Vagina (tissue), 2 donors: Measurements from ENCODE around the gene SLC9A9. TPM values are rescaled to one million over a fixed set of nuclear protein-coding genes. Genes with fewer than 3 reads are reported as not detected.

ENCODE experiments used
- DNase-seq, 2 donors: peaks; one replicate each; pipeline ENCODE4 v3.0.0-alpha.2; 2017; ENCODE audit errors: extremely low spot score in 2 of 2
- H3K27ac ChIP-seq: fragments of 200-600 bp; sonication (generic); one replicate; pipeline ENCODE4 v1.5.1; 2019
- H3K27me3 ChIP-seq: fragments of 200-600 bp; sonication (generic); one replicate; pipeline ENCODE4 v1.5.1; 2019
- H3K36me3 ChIP-seq, 2 donors: fragments of 200-600 bp; sonication (generic); one replicate each; pipeline ENCODE4 v1.5.1; 2017 to 2019
- H3K4me1 ChIP-seq: fragments of 200-600 bp; sonication (generic); one replicate; pipeline ENCODE4 v1.5.1; 2019
- H3K4me3 ChIP-seq, 2 donors: fragments of 200-600 bp; sonication (generic); 1 replicate in 1 of 2; 2 replicates in 1 of 2; pipeline ENCODE4 v1.5.1; 2016 to 2019
- H3K9me3 ChIP-seq: fragments of 200-600 bp; sonication (generic); one replicate; pipeline ENCODE4 v1.5.1; 2019
- CTCF ChIP-seq, 3 experiments: fragments of 450-650 bp in 2 of 3; fragments of 200-600 bp in 1 of 3; sonication (generic) in 1 of 3; IDR thresholded peaks; one replicate each; pipeline ENCODE4 v1.5.1; 2017 to 2019; ENCODE audit warnings: antibody characterized with exemption in 3 of 3, mild to moderate bottlenecking in 2 of 3, moderate library complexity in 2 of 3
- POLR2A ChIP-seq, 2 donors: fragments of 450-650 bp; IDR thresholded peaks; one replicate each; pipeline ENCODE4 v1.6.1; 2017; ENCODE audit warnings: antibody characterized with exemption in 2 of 2, mild to moderate bottlenecking in 2 of 2, moderate library complexity in 2 of 2
- POLR2AphosphoS5 ChIP-seq, 2 donors: sonication (generic); formaldehyde crosslinking; IDR thresholded peaks; one replicate each; pipeline ENCODE4 v1.9.0; 2017; ENCODE audit warnings: antibody characterized with exemption in 2 of 2, mild to moderate bottlenecking in 2 of 2, low read depth in 1 of 2; ENCODE audit not compliant: insufficient read depth in 1 of 2
- intact Hi-C: fragments of 100-400 bp; cut with DNase I; formaldehyde crosslinking; loops from one replicate; pipeline ENCODE4 v1.15.1; 2023
- total RNA-seq: library from RNA; depleted of rRNA; stranded (reverse); fragments of >200 nt; gene quantifications from one replicate; pipeline ENCODE4 v1.2.3, GENCODE V29; 2016

Gene SLC9A9
- total RNA-seq, 1 donor from 2014 or later, result 30.7 TPM

GRCh38 chr3:143595456-143596077, 252.7 kb downstream of the SLC9A9 start:
- TF ChIP-seq POLR2AphosphoS5 (IDR thresholded peaks at IDR 0.05; ENCODE audit: insufficient read depth in 1 of 2, low read depth in 1 of 2), result no peak
- TF ChIP-seq POLR2A (IDR thresholded peaks at IDR 0.05), result no peak
- TF ChIP-seq CTCF (IDR thresholded peaks at IDR 0.05), result no peak
- Histone ChIP-seq H3K27ac (no peak overlapping the region), H3K27me3 (no peaks in the 10 kb centered on the region), H3K4me1 (no peaks in the 10 kb centered on the region), H3K9me3 (no peaks in the 10 kb centered on the region), H3K36me3 (no peaks in the 10 kb centered on the region), H3K4me3 (no peak overlapping the region)
- intact Hi-C loops, result no loop called here
- no peak for DNase-seq

GRCh38 chr3:143594206-143594605, 254.1 kb downstream of the SLC9A9 start:
- H3K4me3 ChIP-seq, result no peak overlapping the region

GRCh38 chr3:143590660-143591059, 257.6 kb downstream of the SLC9A9 start:
- Histone ChIP-seq H3K4me3 (no peak overlapping the region), H3K36me3 (no peaks in the 10 kb centered on the region), H3K9me3 (no peaks in the 10 kb centered on the region), H3K27me3 (no peaks in the 10 kb centered on the region), H3K27ac (no peak overlapping the region), H3K4me1 (peaks cover 9% of the 10 kb centered on the region)
- no peak for DNase-seq
- intact Hi-C loops, result no loop called here
- no peak for TF ChIP-seq CTCF (IDR thresholded peaks at IDR 0.05)
- no peak for TF ChIP-seq POLR2AphosphoS5 (IDR thresholded peaks at IDR 0.05; ENCODE audit: insufficient read depth in 1 of 2, low read depth in 1 of 2)
- no peak for TF ChIP-seq POLR2A (IDR thresholded peaks at IDR 0.05)

More at GRCh38 chr3:143594206-143594605, 254.1 kb downstream of the SLC9A9 start:
- no peaks in the 10 kb centered on the region for H3K9me3 ChIP-seq
- no peaks in the 10 kb centered on the region for H3K27me3 ChIP-seq
- no peak for DNase-seq
- no peaks in the 10 kb centered on the region for H3K4me1 ChIP-seq
- intact Hi-C loops, result no loop called here
- H3K27ac ChIP-seq, result no peak overlapping the region
- TF ChIP-seq POLR2A (IDR thresholded peaks at IDR 0.05) (no peak), CTCF (IDR thresholded peaks at IDR 0.05) (no peak), POLR2AphosphoS5 (IDR thresholded peaks at IDR 0.05; ENCODE audit: insufficient read depth in 1 of 2, low read depth in 1 of 2) (no peak)
- H3K36me3 ChIP-seq, result no peaks in the 10 kb centered on the region

GRCh38 chr3:143586576-143586975, 261.7 kb downstream of the SLC9A9 start:
- no peaks in the 10 kb centered on the region for H3K9me3 ChIP-seq
- peak in 1 of 2 donors; percentile 8 for TF ChIP-seq POLR2AphosphoS5 (IDR thresholded peaks at IDR 0.05; ENCODE audit: insufficient read depth in 1 of 2, low read depth in 1 of 2)
- TF ChIP-seq CTCF (IDR thresholded peaks at IDR 0.05), result no peak
- H3K4me1 ChIP-seq, result peaks cover 14% of the 10 kb centered on the region
- no peaks in the 10 kb centered on the region for H3K36me3 ChIP-seq
- peak overlapping the region; percentile 60 for H3K27ac ChIP-seq
- no peak overlapping the region for H3K4me3 ChIP-seq
- DNase-seq, result no peak
- intact Hi-C loops, result no loop called here
- H3K27me3 ChIP-seq, result no peaks in the 10 kb centered on the region

GRCh38 chr3:143585720-143586456, 262.4 kb downstream of the SLC9A9 start:
- Histone ChIP-seq H3K4me3 (no peak overlapping the region), H3K9me3 (no peaks in the 10 kb centered on the region), H3K4me1 (peaks cover 14% of the 10 kb centered on the region), H3K36me3 (no peaks in the 10 kb centered on the region), H3K27me3 (no peaks in the 10 kb centered on the region), H3K27ac (peak overlapping the region; percentile 60)
- no peak for DNase-seq
- TF ChIP-seq POLR2AphosphoS5 (IDR thresholded peaks at IDR 0.05; ENCODE audit: insufficient read depth in 1 of 2, low read depth in 1 of 2) (peak in 1 of 2 donors; percentile 12), CTCF (IDR thresholded peaks at IDR 0.05) (no peak)
- intact Hi-C loops, result no loop called here
